Gastroesophageal sphincter (tissue), 4 donors: ENCODE measurements around the gene CFAP210. TPM values are rescaled to one million over a fixed set of nuclear protein-coding genes. Genes with fewer than 3 reads are reported as not detected.
A peak's percentile ranks its signal among the peaks of the same experiment; 100 is the strongest.
"Not testable (repeated sequence)": the region's sequence is repeated elsewhere in the genome, so short reads cannot be mapped to it uniquely, and the experiment has no call there.

Experiments used
- ATAC-seq: fragments of 150-250 bp; one replicate; pipeline ENCODE4 v1.9.1; 2016; ENCODE audit warnings: mild to moderate bottlenecking, moderate library complexity
- H3K27ac ChIP-seq, 4 donors: fragments of 200-600 bp; sonication (generic) in 3 of 4; 1 replicate in 3 of 4; 2 replicates in 1 of 4; pipeline ENCODE4 v1.5.1; 2016 to 2019
- H3K27me3 ChIP-seq: fragments of 200-600 bp; sonication (generic); one replicate; pipeline ENCODE4 v1.5.1; 2019
- H3K36me3 ChIP-seq, 2 donors: fragments of 200-600 bp; sonication (generic); one replicate each; pipeline ENCODE4 v1.5.1; 2019; ENCODE audit warnings: control low read depth in 1 of 2
- H3K4me1 ChIP-seq, 3 donors: fragments of 200-600 bp; sonication (generic); 1 replicate in 2 of 3; 2 replicates in 1 of 3; pipeline ENCODE4 v1.5.1; 2016 to 2019; ENCODE audit warnings: control low read depth in 2 of 3
- H3K4me3 ChIP-seq, 2 donors: fragments of 200-600 bp; sonication (generic); one replicate each; pipeline ENCODE4 v1.5.1; 2019; ENCODE audit warnings: mild to moderate bottlenecking in 1 of 2, moderate library complexity in 1 of 2
- H3K9me3 ChIP-seq, 3 donors: fragments of 200-600 bp; sonication (generic); one replicate each; pipeline ENCODE4 v1.5.1; 2017 to 2019; ENCODE audit warnings: control low read depth in 2 of 3
- EP300 ChIP-seq: sonication (generic); formaldehyde crosslinking; IDR thresholded peaks from one replicate; pipeline ENCODE4 v1.6.1; 2017; ENCODE audit warnings: antibody characterized with exemption, mild to moderate bottlenecking
- POLR2A ChIP-seq, 2 donors: fragments of 450-650 bp; IDR thresholded peaks; one replicate each; pipeline ENCODE4 v1.6.1; 2017; ENCODE audit warnings: antibody characterized with exemption in 2 of 2, mild to moderate bottlenecking in 2 of 2, moderate library complexity in 1 of 2
- POLR2AphosphoS5 ChIP-seq: sonication (generic); formaldehyde crosslinking; IDR thresholded peaks from one replicate; pipeline ENCODE4 v1.6.1; 2017; ENCODE audit warnings: antibody characterized with exemption
- WGBS, 2 donors: methylation state at CpG; one replicate each; pipeline ENCODE4 v1.1.5; 2018; ENCODE audit warnings: low coverage in 1 of 2; 5-methylcytosine and 5-hydroxymethylcytosine counted together
- total RNA-seq, 4 donors: library from RNA; depleted of rRNA; stranded (reverse); fragments of >200 nt; gene quantifications; one replicate each; pipeline ENCODE4 v1.1.0, GENCODE V29; 2016
- TF ChIP-seq, protein P1 (sequence below), 4 experiments: fragments of 200-600 bp in 2 of 4; fragments of 450-650 bp in 2 of 4; sonication (generic) in 1 of 4; IDR thresholded peaks; one replicate each; pipeline ENCODE4 v1.5.1; 2017 to 2019; ENCODE audit warnings: antibody characterized with exemption in 4 of 4, mild to moderate bottlenecking in 2 of 4, moderate library complexity in 2 of 4

The CFAP210 gene
- total RNA-seq, 4 donors from 2014 or later: not detected

DNA sequence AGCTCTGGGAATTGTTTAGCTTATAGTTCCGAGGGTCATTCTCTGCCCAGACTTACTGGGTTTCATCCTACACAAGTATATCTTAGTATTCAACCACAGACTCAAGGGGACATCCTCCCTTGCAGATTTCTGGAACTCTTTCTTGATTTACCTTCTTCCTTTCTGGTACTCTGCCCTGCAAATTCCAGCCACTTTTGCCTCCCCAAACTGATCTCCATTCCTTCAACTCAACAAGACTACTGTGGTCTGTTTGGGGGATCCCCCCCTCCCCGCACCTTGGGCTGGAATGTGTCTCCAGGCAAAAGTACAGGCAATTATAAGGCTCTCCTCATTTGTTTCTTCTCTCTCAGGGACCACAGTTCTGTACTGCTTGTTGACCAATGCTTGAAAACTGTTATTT is 13.4 kb upstream of the CFAP210 start:
- 33 to 89% methylated on average over 2 of the region's 2 CpGs for WGBS, 2 donors
- Histone ChIP-seq H3K27me3 (no peaks in the 10 kb centered on the region), H3K9me3 (no peaks in the 10 kb centered on the region), H3K4me3 (no peak overlapping the region), H3K4me1 (peaks cover 0 to 10% (median 0%) of the 10 kb centered on the region in 3 donors), H3K27ac (no peak overlapping the region), H3K36me3 (no peaks in the 10 kb centered on the region)
- TF ChIP-seq EP300 (no peak), POLR2A (IDR thresholded peaks at IDR 0.05) (no peak), POLR2AphosphoS5 (no peak)
- TF ChIP-seq, protein P1, sequence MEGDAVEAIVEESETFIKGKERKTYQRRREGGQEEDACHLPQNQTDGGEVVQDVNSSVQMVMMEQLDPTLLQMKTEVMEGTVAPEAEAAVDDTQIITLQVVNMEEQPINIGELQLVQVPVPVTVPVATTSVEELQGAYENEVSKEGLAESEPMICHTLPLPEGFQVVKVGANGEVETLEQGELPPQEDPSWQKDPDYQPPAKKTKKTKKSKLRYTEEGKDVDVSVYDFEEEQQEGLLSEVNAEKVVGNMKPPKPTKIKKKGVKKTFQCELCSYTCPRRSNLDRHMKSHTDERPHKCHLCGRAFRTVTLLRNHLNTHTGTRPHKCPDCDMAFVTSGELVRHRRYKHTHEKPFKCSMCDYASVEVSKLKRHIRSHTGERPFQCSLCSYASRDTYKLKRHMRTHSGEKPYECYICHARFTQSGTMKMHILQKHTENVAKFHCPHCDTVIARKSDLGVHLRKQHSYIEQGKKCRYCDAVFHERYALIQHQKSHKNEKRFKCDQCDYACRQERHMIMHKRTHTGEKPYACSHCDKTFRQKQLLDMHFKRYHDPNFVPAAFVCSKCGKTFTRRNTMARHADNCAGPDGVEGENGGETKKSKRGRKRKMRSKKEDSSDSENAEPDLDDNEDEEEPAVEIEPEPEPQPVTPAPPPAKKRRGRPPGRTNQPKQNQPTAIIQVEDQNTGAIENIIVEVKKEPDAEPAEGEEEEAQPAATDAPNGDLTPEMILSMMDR (IDR thresholded peaks at IDR 0.05): no peak
- no peak for ATAC-seq

DNA sequence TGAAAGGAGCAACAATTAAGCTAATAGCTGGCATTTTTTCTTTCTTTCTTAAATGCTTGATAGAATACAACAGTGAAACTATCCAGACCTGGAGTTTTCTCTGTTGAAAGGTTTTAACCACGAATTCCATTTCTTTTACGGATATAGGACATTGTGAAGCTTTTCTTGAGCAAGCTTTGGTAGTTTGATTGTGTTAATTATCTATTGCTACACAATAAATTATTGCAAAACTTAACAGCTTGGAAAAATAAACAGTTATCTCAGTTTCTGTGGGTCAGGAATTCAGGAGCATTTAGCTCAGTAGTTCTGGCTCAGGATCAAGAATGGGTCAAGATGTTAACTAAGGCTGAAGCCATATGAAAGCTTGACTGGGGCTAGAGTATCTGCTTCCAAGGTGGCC is 11.7 kb upstream of the CFAP210 start:
- H3K27me3 ChIP-seq: no peaks in the 10 kb centered on the region
- H3K27ac ChIP-seq: no peak overlapping the region
- no peak for TF ChIP-seq POLR2AphosphoS5
- TF ChIP-seq, protein P1 (IDR thresholded peaks at IDR 0.05): no peak
- TF ChIP-seq EP300: no peak
- TF ChIP-seq POLR2A (IDR thresholded peaks at IDR 0.05): no peak
- 64 to 78% methylated on average over 2 of the region's 2 CpGs for WGBS, 2 donors
- ATAC-seq: no peak
- H3K36me3 ChIP-seq: peaks cover 0 to 10% of the 10 kb centered on the region in 2 donors
- H3K4me3 ChIP-seq: no peak overlapping the region
- no peaks in the 10 kb centered on the region for H3K9me3 ChIP-seq
- peaks cover 0 to 10% (median 0%) of the 10 kb centered on the region in 3 donors for H3K4me1 ChIP-seq

DNA sequence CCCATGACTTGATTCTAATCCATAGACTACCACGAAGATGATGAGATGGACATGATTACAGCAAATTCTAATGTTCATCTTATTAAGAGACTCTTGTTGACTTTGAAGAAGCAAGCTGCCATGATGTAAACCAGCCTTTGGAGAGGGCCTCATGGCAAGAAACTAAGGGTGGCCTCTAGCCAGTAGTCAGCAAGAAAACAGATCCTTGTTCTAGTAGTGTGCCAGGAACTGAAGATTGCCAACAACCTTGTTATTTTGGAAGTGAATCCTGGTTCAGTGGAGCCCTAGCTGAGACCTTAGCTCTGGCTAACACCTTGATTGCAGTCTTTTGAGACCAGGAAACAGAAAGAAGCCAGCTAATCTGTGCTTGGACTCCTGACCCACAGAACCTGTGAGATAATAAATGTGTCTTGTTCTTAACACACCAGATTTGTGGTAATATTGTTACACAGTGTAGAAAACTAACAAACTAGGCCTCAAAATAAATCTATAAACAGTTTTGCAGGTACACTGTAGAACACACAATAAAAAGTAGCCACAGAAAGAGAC is 10.0 kb upstream of the CFAP210 start:
- Histone ChIP-seq H3K4me1 (peaks cover 0 to 10% (median 0%) of the 10 kb centered on the region in 3 donors), H3K4me3 (no peak overlapping the region), H3K27ac (no peak overlapping the region), H3K27me3 (no peaks in the 10 kb centered on the region), H3K9me3 (no peaks in the 10 kb centered on the region), H3K36me3 (peaks cover 0 to 16% of the 10 kb centered on the region in 2 donors)
- TF ChIP-seq POLR2AphosphoS5 (no peak), EP300 (no peak), POLR2A (IDR thresholded peaks at IDR 0.05) (no peak)
- TF ChIP-seq, protein P1 (IDR thresholded peaks at IDR 0.05): no peak
- ATAC-seq: no peak
- WGBS, 2 donors: 78% methylated on average over 1 of the region's 1 CpG; no CpG with 5 or more reads in 1 of the 2 donors

DNA sequence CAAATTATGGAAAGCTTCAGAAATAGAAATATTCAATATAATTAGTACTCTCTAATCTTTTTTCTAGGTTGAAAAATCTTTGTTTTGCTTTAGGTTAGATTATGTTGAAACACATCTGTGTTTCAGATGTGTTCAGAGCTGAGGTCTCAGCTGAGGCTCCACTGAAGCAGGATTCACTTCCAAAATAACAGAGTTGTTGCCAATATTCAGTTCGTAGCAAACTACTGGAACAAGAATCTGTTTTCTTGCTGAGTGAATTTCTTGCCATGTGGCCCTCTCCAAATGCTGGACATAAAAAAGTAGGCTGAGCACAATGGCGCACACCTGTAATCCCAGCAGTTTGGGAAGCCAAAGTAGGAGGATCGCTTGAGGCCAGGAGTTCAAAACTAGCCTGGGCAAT is 8.8 kb upstream of the CFAP210 start:
- peaks cover 0 to 23% of the 10 kb centered on the region in 2 donors for H3K36me3 ChIP-seq
- H3K27me3 ChIP-seq: no peaks in the 10 kb centered on the region
- ATAC-seq: peak; percentile 43
- no peaks in the 10 kb centered on the region for H3K9me3 ChIP-seq
- peaks cover 0 to 10% (median 0%) of the 10 kb centered on the region in 3 donors for H3K4me1 ChIP-seq
- no peak for TF ChIP-seq EP300
- no peak overlapping the region for H3K27ac ChIP-seq
- no peak overlapping the region for H3K4me3 ChIP-seq
- 50 to 79% methylated on average over 1 to 2 of the region's 3 CpGs for WGBS, 2 donors

DNA sequence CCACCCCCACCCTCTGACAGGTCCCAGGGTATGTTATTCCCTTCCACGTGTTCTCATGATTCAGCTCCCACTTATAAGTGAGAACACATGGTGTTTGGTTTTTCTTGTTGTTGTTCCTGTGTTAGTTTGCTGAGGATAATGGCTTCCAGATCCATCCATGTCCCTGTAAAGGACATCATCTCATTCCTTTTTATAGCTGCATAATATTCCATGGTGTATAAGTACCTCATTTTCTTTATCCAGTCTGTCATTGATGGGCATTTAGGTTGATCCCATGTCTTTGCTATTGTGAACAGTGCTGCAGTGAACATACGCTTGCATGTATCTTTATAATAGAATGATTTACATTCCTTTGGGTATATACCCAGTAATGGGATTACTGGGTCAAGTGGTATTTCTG is 5.0 kb upstream of the CFAP210 start:
- not testable (repeated sequence) for H3K27me3 ChIP-seq, H3K4me3 ChIP-seq, H3K27ac ChIP-seq, H3K9me3 ChIP-seq, ATAC-seq
- peaks cover 0 to 17% (median 0%) of the 10 kb centered on the region in 3 donors for H3K4me1 ChIP-seq
- WGBS, 2 donors: 97 to 100% methylated on average over 1 to 2 of the region's 2 CpGs
- H3K36me3 ChIP-seq: peaks cover 0 to 23% of the 10 kb centered on the region in 2 donors

DNA sequence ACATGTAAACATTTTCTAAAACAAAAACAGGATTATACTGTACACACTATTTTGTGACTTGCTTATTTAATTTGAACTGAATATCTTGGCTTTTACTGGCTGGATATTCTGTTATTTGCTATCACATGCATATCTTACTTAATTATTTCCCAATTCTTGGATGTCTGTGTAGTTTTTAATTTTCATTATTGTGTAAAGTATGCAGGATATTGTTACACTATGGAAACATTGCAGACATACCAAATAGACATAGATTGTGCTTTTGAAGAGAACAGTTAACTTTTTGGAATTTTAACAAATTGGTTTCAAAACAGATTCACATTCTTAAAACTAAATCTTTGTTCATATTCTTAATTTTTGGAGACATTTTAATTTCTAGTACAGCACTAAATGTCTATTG is 2.2 kb upstream of the CFAP210 start:
- no peaks in the 10 kb centered on the region for H3K27me3 ChIP-seq
- TF ChIP-seq POLR2AphosphoS5: no peak
- TF ChIP-seq POLR2A (IDR thresholded peaks at IDR 0.05): no peak
- TF ChIP-seq EP300: no peak
- TF ChIP-seq, protein P1 (IDR thresholded peaks at IDR 0.05): no peak
- no peak overlapping the region for H3K27ac ChIP-seq
- H3K4me1 ChIP-seq: peaks cover 0 to 21% (median 0%) of the 10 kb centered on the region in 3 donors
- no peaks in the 10 kb centered on the region for H3K9me3 ChIP-seq
- peaks cover 0 to 17% of the 10 kb centered on the region in 2 donors for H3K36me3 ChIP-seq
- no peak for ATAC-seq
- no peak overlapping the region for H3K4me3 ChIP-seq
